OCI-LY3 (cell line): ENCODE results near the gene METTL8.

Source experiments
- CTCF ChIP-seq: fragments of 200-600, 300-600 bp; sonication (generic); IDR thresholded peaks from 2 replicates; pipeline ENCODE4 v1.5.1; 2014; ENCODE audit warnings: antibody characterized with exemption, low read length, low read depth
- EZH2phosphoT487 ChIP-seq: fragments of 200-600 bp; shearing (Covaris generic); IDR thresholded peaks from 2 replicates; pipeline ENCODE4 v1.6.1; 2018; ENCODE audit warnings: antibody characterized with exemption, mixed run types, low read depth

GRCh38 chr2:171323971-171324528 lies 109.7 kb downstream of the METTL8 start:
- TF ChIP-seq CTCF (no peak), EZH2phosphoT487 (no peak)
